ENCODE data around the gene SLAMF1.

GRCh38 chr1:160637821-160638539 is 8.9 kb downstream of the SLAMF1 start:
- TF ChIP-seq CTCF (IDR thresholded peaks at IDR 0.05; ENCODE audit: low read depth, low read length): no peak
- no peak for TF ChIP-seq EZH2phosphoT487 (IDR thresholded peaks at IDR 0.05; ENCODE audit: low read depth)
